ENCODE data around the gene IKBIP.

The IKBIP gene

GRCh38 chr12:98678236-98678945, 33.8 kb upstream of the IKBIP start:
- POLR2A ChIA-PET: no interaction called here
- CTCF ChIA-PET: no interaction called here
- no peak for DNase-seq (ENCODE audit: extremely low spot score)
- TF ChIP-seq FOXA1 (IDR thresholded peaks at IDR 0.05) (no peak), PKNOX1 (IDR thresholded peaks at IDR 0.05) (no peak)

GRCh38 chr12:98674841-98675240, 30.3 kb upstream of the IKBIP start:
- POLR2A ChIA-PET: no interaction called here

GRCh38 chr12:98671459-98671858, 26.9 kb upstream of the IKBIP start:
- DNase-seq (ENCODE audit: extremely low spot score): no peak
- ChIA-PET CTCF (no interaction called here), POLR2A (no interaction called here)
- TF ChIP-seq LEF1 (IDR thresholded peaks at IDR 0.05; ENCODE audit: borderline replicate concordance) (no peak), SP1 (IDR thresholded peaks at IDR 0.05) (no peak), CTBP1 (IDR thresholded peaks at IDR 0.05; ENCODE audit: borderline replicate concordance) (no peak), BHLHE40 (IDR thresholded peaks at IDR 0.05; ENCODE audit: borderline replicate concordance) (no peak), TARDBP (IDR thresholded peaks at IDR 0.05) (no peak), FOXM1 (IDR thresholded peaks at IDR 0.05; ENCODE audit: borderline replicate concordance) (no peak), L3MBTL2 (conservative IDR thresholded peaks at IDR 0.05) (no peak), FOXA1 (IDR thresholded peaks at IDR 0.05) (no peak), HDGF (IDR thresholded peaks at IDR 0.05; ENCODE audit: borderline replicate concordance) (no peak), ARNT (IDR thresholded peaks at IDR 0.05) (no peak), NFRKB (IDR thresholded peaks at IDR 0.05) (no peak), ELF4 (IDR thresholded peaks at IDR 0.05) (no peak), PKNOX1 (IDR thresholded peaks at IDR 0.05) (no peak), ZNF384 (IDR thresholded peaks at IDR 0.05) (no peak), FOXK2 (IDR thresholded peaks at IDR 0.05) (no peak), SUZ12 (IDR thresholded peaks at IDR 0.05) (no peak)

More at GRCh38 chr12:98674841-98675240, 30.3 kb upstream of the IKBIP start:
- DNase-seq (ENCODE audit: extremely low spot score): no peak
- no peak for TF ChIP-seq ELF4 (IDR thresholded peaks at IDR 0.05)
- no peak for TF ChIP-seq L3MBTL2 (conservative IDR thresholded peaks at IDR 0.05)
- TF ChIP-seq NFRKB (IDR thresholded peaks at IDR 0.05): no peak
- no peak for TF ChIP-seq SUZ12 (IDR thresholded peaks at IDR 0.05)
- no peak for TF ChIP-seq SP1 (IDR thresholded peaks at IDR 0.05)
- CTCF ChIA-PET: no interaction called here

GRCh38 chr12:98669751-98670150, 25.2 kb upstream of the IKBIP start:
- CTCF ChIA-PET: no interaction called here

GRCh38 chr12:98660521-98660920, 15.9 kb upstream of the IKBIP start:
- no peak for DNase-seq (ENCODE audit: extremely low spot score)
- POLR2A ChIA-PET: no interaction called here
- TF ChIP-seq SP1 (IDR thresholded peaks at IDR 0.05): no peak
- no peak for TF ChIP-seq CTBP1 (IDR thresholded peaks at IDR 0.05; ENCODE audit: borderline replicate concordance)
- no peak for TF ChIP-seq TARDBP (IDR thresholded peaks at IDR 0.05)
- TF ChIP-seq BHLHE40 (IDR thresholded peaks at IDR 0.05; ENCODE audit: borderline replicate concordance): no peak
- TF ChIP-seq LEF1 (IDR thresholded peaks at IDR 0.05; ENCODE audit: borderline replicate concordance): no peak
- TF ChIP-seq ARNT (IDR thresholded peaks at IDR 0.05): no peak
- CTCF ChIA-PET: no interaction called here

More at GRCh38 chr12:98669751-98670150, 25.2 kb upstream of the IKBIP start:
- POLR2A ChIA-PET: no interaction called here
- DNase-seq (ENCODE audit: extremely low spot score): no peak
- TF ChIP-seq FOXM1 (IDR thresholded peaks at IDR 0.05; ENCODE audit: borderline replicate concordance) (no peak), SUZ12 (IDR thresholded peaks at IDR 0.05) (no peak)

- ChIA-PET POLR2A (interaction anchor here (0.6 kb wide), 1 partner anchor 1239 kb away, joined by 3 read pairs; no protein-coding TSS in a partner anchor), CTCF (interaction anchor here (0.7 kb wide), 1 partner anchor 89 kb away, joined by 5 read pairs; no protein-coding TSS in a partner anchor)
Measured at GRCh38 chr12:98656289-98657101, 11.9 kb upstream of the IKBIP start.

More at GRCh38 chr12:98656289-98657101, 11.9 kb upstream of the IKBIP start:
- TF ChIP-seq CTBP1 (IDR thresholded peaks at IDR 0.05; ENCODE audit: borderline replicate concordance) (no peak), LEF1 (IDR thresholded peaks at IDR 0.05; ENCODE audit: borderline replicate concordance) (no peak), ARNT (IDR thresholded peaks at IDR 0.05) (no peak), PKNOX1 (IDR thresholded peaks at IDR 0.05) (no peak)
- no peak for DNase-seq (ENCODE audit: extremely low spot score)

All from HEK293T (cell line).